DOHH2 (cell line): ENCODE data around the gene IQCC.

ENCODE experiments used
- H3F3A ChIP-seq: fragments of 200-600 bp; sonication (generic), shearing (Covaris generic); 2 replicates; pipeline ENCODE4 v1.6.0; 2016; ENCODE audit warnings: antibody characterized with exemption, mild to moderate bottlenecking; ENCODE audit not compliant: control insufficient read depth, insufficient read depth
- H3K27ac ChIP-seq: fragments of 200-600 bp; sonication (generic); 2 replicates; pipeline ENCODE4 v1.5.1; 2014; ENCODE audit warnings: low read depth, mild to moderate bottlenecking, low read length, moderate library complexity
- H3K27me3 ChIP-seq: fragments of 200-600 bp; sonication (generic); 2 replicates; pipeline ENCODE4 v1.6.1; 2014; ENCODE audit warnings: mild to moderate bottlenecking, low read length, mixed read lengths; ENCODE audit not compliant: control insufficient read depth
- H3K36me3 ChIP-seq: fragments of 200-600 bp; sonication (generic); 2 replicates; pipeline ENCODE4 v1.6.1; 2014; ENCODE audit warnings: mild to moderate bottlenecking, low read length, moderate library complexity, mixed read lengths; ENCODE audit not compliant: control insufficient read depth
- H3K4me1 ChIP-seq: fragments of 200-600 bp; sonication (generic); 2 replicates; pipeline ENCODE4 v1.6.1; 2014; ENCODE audit warnings: mild to moderate bottlenecking, low read length, mixed read lengths; ENCODE audit not compliant: control insufficient read depth
- H3K4me2 ChIP-seq: fragments of 200-600 bp; sonication (generic); 2 replicates; pipeline ENCODE4 v1.6.0; 2014; ENCODE audit warnings: mild to moderate bottlenecking, low read length, moderate library complexity
- H3K4me3 ChIP-seq: fragments of 200-600 bp; sonication (generic); 2 replicates; pipeline ENCODE4 v1.5.1; 2014; ENCODE audit warnings: mild to moderate bottlenecking, low read length, mixed read lengths
- H3K79me2 ChIP-seq: fragments of 200-600 bp; sonication (generic); 2 replicates; pipeline ENCODE4 v1.6.1; 2014; ENCODE audit warnings: mild to moderate bottlenecking, low read length, mixed read lengths; ENCODE audit not compliant: control insufficient read depth
- H3K9me2 ChIP-seq: fragments of 200-600 bp; sonication (generic); replicated peaks from 2 replicates; pipeline ENCODE4 v1.6.1; 2014; ENCODE audit warnings: mild to moderate bottlenecking, low read length, mixed read lengths; ENCODE audit not compliant: control insufficient read depth
- H3K9me3 ChIP-seq: fragments of 200-600 bp; sonication (generic); 2 replicates; pipeline ENCODE4 v1.6.1; 2014; ENCODE audit warnings: antibody characterized with exemption, low read length, mixed read lengths; ENCODE audit not compliant: control insufficient read depth, insufficient read depth
- H4K20me1 ChIP-seq: fragments of 200-600 bp; sonication (generic); 2 replicates; pipeline ENCODE4 v1.6.0; 2014; ENCODE audit warnings: low read depth, mild to moderate bottlenecking, antibody characterized with exemption, low read length, moderate library complexity; ENCODE audit not compliant: control insufficient read depth, insufficient read depth
- CTCF ChIP-seq: fragments of 200-600 bp; sonication (generic); IDR thresholded peaks from one replicate; pipeline ENCODE4 v1.5.1; 2014; ENCODE audit warnings: antibody characterized with exemption, mild to moderate bottlenecking, low read depth, low read length; ENCODE audit not compliant: poor library complexity, severe bottlenecking
- EZH2phosphoT487 ChIP-seq: fragments of 200-600 bp; sonication (generic); IDR thresholded peaks from 2 replicates; pipeline ENCODE4 v1.6.1; 2017; ENCODE audit warnings: borderline replicate concordance, mild to moderate bottlenecking, antibody characterized with exemption, low read length, moderate library complexity, mixed read lengths

Gene IQCC

GRCh38 chr1:32199717-32200072, 5.8 kb upstream of the IQCC start:
- Histone ChIP-seq H3K36me3 (peaks cover 38% of the 10 kb centered on the region), H3K27ac (peak overlapping the region; percentile 30; the same call in 1 of the 2 replicates), H3K4me2 (peak overlapping the region; percentile 83), H3K27me3 (no peaks in the 10 kb centered on the region), H3K4me1 (peaks cover 36% of the 10 kb centered on the region), H3K4me3 (peak overlapping the region; percentile 86), H3K9me2 (no peaks in the 10 kb centered on the region), H3K79me2 (no peaks in the 10 kb centered on the region), H3F3A (peaks cover 12% of the 10 kb centered on the region; the same call in 1 of the 2 replicates), H3K9me3 (no peaks in the 10 kb centered on the region), H4K20me1 (no peaks in the 10 kb centered on the region)
- no peak for TF ChIP-seq EZH2phosphoT487
- TF ChIP-seq CTCF: no peak

DNA sequence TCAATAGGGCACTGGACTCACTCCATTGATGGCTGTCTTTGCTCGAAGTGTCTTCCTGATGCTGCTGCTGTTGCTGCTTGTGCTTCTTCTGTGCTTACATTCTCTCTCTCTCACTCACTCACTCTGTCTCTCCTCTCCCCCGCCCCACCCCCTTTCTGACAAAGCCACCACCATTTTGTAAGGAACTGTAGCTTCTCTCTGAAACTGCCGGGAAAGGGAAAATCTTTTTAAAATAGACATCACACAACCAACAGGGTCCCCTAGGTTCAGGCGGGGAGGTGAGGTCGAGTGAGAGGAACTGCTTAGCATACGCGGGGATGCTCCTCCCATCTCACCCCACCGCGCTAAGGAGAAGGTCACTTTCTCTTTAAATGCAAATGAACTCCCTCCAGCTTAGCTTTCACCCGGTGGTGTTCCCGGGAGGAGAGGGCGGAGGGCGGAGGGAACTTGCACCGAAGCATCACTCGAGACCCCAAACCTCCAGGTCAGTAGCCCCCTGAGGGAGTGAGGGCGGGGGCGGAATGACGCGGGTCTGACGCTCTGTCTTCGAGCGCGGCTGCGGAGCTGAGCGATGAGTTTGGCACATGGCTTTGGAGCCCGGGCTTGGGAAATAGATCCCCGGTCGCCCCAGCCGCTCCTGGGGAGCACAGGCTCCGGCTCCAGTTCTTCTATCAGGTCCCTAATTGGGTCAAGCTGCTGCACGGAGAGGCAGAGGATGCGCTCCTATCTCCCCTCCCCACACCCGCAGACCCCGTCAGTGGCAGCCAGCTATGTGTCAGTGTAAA, 5.1 kb upstream of the IQCC start, which contains the start of gene CCDC28B:
Gene CCDC28B (plus strand): TSS at position 370 of the 785 bp plus-strand sequence. CDS start 1,341 bp downstream, outside the sequence.
- Histone ChIP-seq H3K27me3 (no peaks in the 10 kb centered on the region), H3K36me3 (peaks cover 31% of the 10 kb centered on the region), H3K4me1 (peaks cover 40% of the 10 kb centered on the region), H4K20me1 (no peaks in the 10 kb centered on the region), H3F3A (peaks cover 13% of the 10 kb centered on the region; the same call in 1 of the 2 replicates), H3K4me2 (peak within 1 kb of the TSS; percentile 83), H3K9me2 (no peaks in the 10 kb centered on the region), H3K79me2 (no peaks in the 10 kb centered on the region), H3K27ac (peak within 1 kb of the TSS; percentile 30; the same call in 1 of the 2 replicates), H3K4me3 (peak within 1 kb of the TSS; percentile 86), H3K9me3 (no peaks in the 10 kb centered on the region)
- TF ChIP-seq EZH2phosphoT487 (no peak), CTCF (no peak)

- H3F3A ChIP-seq: peaks cover 11% of the 10 kb centered on the region; the same call in 1 of the 2 replicates
- peaks cover 26% of the 10 kb centered on the region for H3K36me3 ChIP-seq
- peaks cover 43% of the 10 kb centered on the region for H3K4me1 ChIP-seq
- H3K4me2 ChIP-seq: peak overlapping the region; percentile 83
- no peaks in the 10 kb centered on the region for H3K27me3 ChIP-seq
- peaks cover 7% of the 10 kb centered on the region for H3K79me2 ChIP-seq
- no peaks in the 10 kb centered on the region for H3K9me3 ChIP-seq
- TF ChIP-seq EZH2phosphoT487 (no peak), CTCF (peak; percentile 40)
- H3K9me2 ChIP-seq: no peaks in the 10 kb centered on the region
- H3K4me3 ChIP-seq: peak overlapping the region; percentile 86
- H4K20me1 ChIP-seq: no peaks in the 10 kb centered on the region
- peak overlapping the region; percentile 1; the same call in 1 of the 2 replicates for H3K27ac ChIP-seq
Measured at GRCh38 chr1:32201011-32201855, 4.2 kb upstream of the IQCC start.
